ENCODE measurements around the gene SMURF2. TPM values are rescaled to one million over a fixed set of nuclear protein-coding genes. Genes with fewer than 3 reads are reported as not detected.

The SMURF2 gene
- total RNA-seq, 1 experiment from 2014 or later = 127 TPM

DNA sequence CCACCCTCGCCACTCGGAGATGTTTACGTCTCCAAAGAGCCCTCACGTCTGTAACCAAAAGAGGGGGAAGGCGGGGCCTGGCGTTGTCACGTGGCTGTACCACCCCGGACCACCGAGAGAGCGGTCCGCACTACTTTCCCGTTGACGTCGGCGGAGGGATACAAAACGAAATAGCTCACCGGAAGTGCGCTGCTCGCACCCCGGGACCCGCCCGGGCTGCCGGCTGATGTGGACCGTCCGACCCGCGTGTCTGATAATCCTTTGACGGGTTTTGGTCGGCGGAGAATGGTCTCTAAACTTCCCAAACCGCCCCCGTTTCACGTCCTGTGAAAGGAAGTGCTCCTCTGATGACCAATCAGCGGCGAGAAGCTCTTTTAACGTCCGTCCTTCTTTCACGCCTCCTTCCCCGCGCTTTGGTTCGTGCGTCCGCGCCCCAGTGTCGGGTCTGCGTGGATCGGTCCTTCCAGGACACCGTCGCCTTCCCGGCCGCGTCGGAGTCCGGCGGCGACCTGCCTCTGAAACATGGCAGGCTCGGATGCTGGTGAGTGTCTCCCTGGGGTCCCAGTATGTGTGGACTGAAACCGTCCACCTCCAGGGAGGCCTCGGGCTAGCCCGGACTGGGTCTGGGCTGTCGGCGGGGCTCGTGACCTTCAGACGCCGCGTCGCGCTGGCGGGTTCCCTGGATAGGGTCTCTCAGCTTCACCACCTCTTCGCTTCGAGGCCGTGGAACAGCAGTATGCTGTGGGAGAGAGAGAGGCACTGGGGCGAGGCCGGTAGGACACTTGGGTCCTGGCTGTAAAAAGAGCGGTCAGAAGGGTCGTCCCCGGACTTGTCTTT lies 155.3 kb downstream of the SMURF2 start, which contains the start of gene CEP95:
Gene CEP95, plus strand, starts transcription at position 402 of the 837 bp plus-strand sequence. Its CDS starts 121 bp downstream, at position 523.
- Histone ChIP-seq H2AFZ (ENCODE audit: low read depth, low read length, poor library complexity, severe bottlenecking) (peak within 1 kb of the TSS; percentile 34), H3K4me1 (ENCODE audit: control insufficient read depth in 1 of 2, insufficient read depth in 2 of 2, low read length in 2 of 2) (peaks cover 12 to 28% of the 10 kb centered on the region in 2 experiments), H3K9ac (ENCODE audit: low read length) (peak within 1 kb of the TSS; percentile 99), H3K4me3 (replicated peaks in 1 of 2; ENCODE audit: low read depth in 1 of 2, low read length in 2 of 2) (peak within 1 kb of the TSS; percentile 93 to 95), H3K79me2 (ENCODE audit: insufficient read depth, low read length) (peaks cover 89% of the 10 kb centered on the region), H4K20me1 (ENCODE audit: insufficient read depth) (peaks cover 50% of the 10 kb centered on the region; the same call in 1 of the 2 replicates), H3K27ac (ENCODE audit: low read depth, low read length) (peak within 1 kb of the TSS; percentile 90), H3K27me3 (ENCODE audit: insufficient read depth, low read length) (no peaks in the 10 kb centered on the region), H3K36me3 (ENCODE audit: control insufficient read depth in 1 of 2, insufficient read depth in 2 of 2, low read length in 2 of 2) (peaks cover 50 to 62% of the 10 kb centered on the region in 2 experiments), H3K4me2 (ENCODE audit: low read length) (peak within 1 kb of the TSS; percentile 87), H3K9me2 (ENCODE audit: insufficient read depth) (no peaks in the 10 kb centered on the region), H3K9me3 (ENCODE audit: control insufficient read depth in 1 of 2, insufficient read depth in 1 of 2, low read depth in 1 of 2, low read length in 2 of 2) (no peaks in the 10 kb centered on the region)
- peak; percentile 66 for ATAC-seq
- DNase-seq (ENCODE audit: low read depth, low spot score) = peak; percentile 98
- POLR2A ChIA-PET = interaction anchor here (0.7 to 3.1 kb wide), 30 partner anchors 10 to 438 kb away, joined by 3 to 119 read pairs (median 4); partner anchors contain the start of gene POLG2
- CTCF ChIA-PET = interaction anchor here (0.9 to 2.3 kb wide), 6 partner anchors 10 to 225 kb away, joined by 4 to 14 read pairs (median 6); partner anchors contain the start of gene POLG2
- RAD21 ChIA-PET (ENCODE audit: low non-redundant PET in 1 of 2, low total read pairs in 2 of 2, uncharacterized antibody in 2 of 2, unreplicated experiment in 2 of 2) = interaction anchor here (0.8 to 1.2 kb wide), 2 partner anchors 10 to 87 kb away, joined by 3 to 5 read pairs; partner anchors contain the start of gene POLG2 (in 1 of the 2)
- intact Hi-C loops (cut with micrococcal nuclease) = loop anchor here (1.0 to 5.0 kb wide), 2 partner anchors 9 to 141 kb away; partner anchors contain the start of gene POLG2
- peak; percentile 84 for TF ChIP-seq SIN3A (IDR thresholded peaks at IDR 0.05; ENCODE audit: low read depth)
- TF ChIP-seq EZH2phosphoT487 (IDR thresholded peaks at IDR 0.05; ENCODE audit: borderline replicate concordance) = no peak
- TF ChIP-seq ELF1 (IDR thresholded peaks at IDR 0.05; ENCODE audit: borderline replicate concordance, low read depth) = peak; percentile 74; the same call in 1 of the 2 replicates
- TF ChIP-seq EGR1 (IDR thresholded peaks at IDR 0.05; ENCODE audit: low read depth) = peak; percentile 84
- TF ChIP-seq POLR2AphosphoS5 (IDR thresholded peaks at IDR 0.05; ENCODE audit: low read depth, low read length) = peak; percentile 75; the same call in 1 of the 2 replicates
- TF ChIP-seq, protein P1, sequence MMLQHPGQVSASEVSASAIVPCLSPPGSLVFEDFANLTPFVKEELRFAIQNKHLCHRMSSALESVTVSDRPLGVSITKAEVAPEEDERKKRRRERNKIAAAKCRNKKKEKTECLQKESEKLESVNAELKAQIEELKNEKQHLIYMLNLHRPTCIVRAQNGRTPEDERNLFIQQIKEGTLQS (IDR thresholded peaks at IDR 0.05) = no peak; the same call in 1 of the 2 replicates
- TF ChIP-seq POLR2A (IDR thresholded peaks at IDR 0.05; ENCODE audit: borderline replicate concordance, extremely low read depth, insufficient read depth, insufficient read length) = peak; percentile 43
- no peak; the same call in 1 of the 2 replicates for TF ChIP-seq CEBPB (IDR thresholded peaks at IDR 0.05; ENCODE audit: low read depth)
- peak; percentile 52 for TF ChIP-seq TCF7L2 (IDR thresholded peaks at IDR 0.05; ENCODE audit: borderline replicate concordance, extremely low read depth, insufficient read depth, insufficient read length)
- TF ChIP-seq, protein P2, sequence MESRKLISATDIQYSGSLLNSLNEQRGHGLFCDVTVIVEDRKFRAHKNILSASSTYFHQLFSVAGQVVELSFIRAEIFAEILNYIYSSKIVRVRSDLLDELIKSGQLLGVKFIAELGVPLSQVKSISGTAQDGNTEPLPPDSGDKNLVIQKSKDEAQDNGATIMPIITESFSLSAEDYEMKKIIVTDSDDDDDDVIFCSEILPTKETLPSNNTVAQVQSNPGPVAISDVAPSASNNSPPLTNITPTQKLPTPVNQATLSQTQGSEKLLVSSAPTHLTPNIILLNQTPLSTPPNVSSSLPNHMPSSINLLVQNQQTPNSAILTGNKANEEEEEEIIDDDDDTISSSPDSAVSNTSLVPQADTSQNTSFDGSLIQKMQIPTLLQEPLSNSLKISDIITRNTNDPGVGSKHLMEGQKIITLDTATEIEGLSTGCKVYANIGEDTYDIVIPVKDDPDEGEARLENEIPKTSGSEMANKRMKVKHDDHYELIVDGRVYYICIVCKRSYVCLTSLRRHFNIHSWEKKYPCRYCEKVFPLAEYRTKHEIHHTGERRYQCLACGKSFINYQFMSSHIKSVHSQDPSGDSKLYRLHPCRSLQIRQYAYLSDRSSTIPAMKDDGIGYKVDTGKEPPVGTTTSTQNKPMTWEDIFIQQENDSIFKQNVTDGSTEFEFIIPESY (IDR thresholded peaks at IDR 0.05; ENCODE audit: extremely low read depth, insufficient replicate concordance, low read length) = peak; percentile 11
- TF ChIP-seq YY1 (IDR thresholded peaks at IDR 0.05; ENCODE audit: extremely low read depth, insufficient replicate concordance, low read depth, low read length) = no peak
- TF ChIP-seq SP1 (IDR thresholded peaks at IDR 0.05; ENCODE audit: low read depth) = peak; percentile 89
- TF ChIP-seq, protein P3, sequence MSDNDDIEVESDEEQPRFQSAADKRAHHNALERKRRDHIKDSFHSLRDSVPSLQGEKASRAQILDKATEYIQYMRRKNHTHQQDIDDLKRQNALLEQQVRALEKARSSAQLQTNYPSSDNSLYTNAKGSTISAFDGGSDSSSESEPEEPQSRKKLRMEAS (IDR thresholded peaks at IDR 0.05) = peak; percentile 95
- TF ChIP-seq CBX3 (IDR thresholded peaks at IDR 0.05; ENCODE audit: low read depth) = peak; percentile 96
- TF ChIP-seq ZFX (IDR thresholded peaks at IDR 0.05) = peak; percentile 63
- TF ChIP-seq SRF (IDR thresholded peaks at IDR 0.05; ENCODE audit: low read depth) = peak; percentile 80
- no peak for TF ChIP-seq EZH2 (IDR thresholded peaks at IDR 0.05)
- peak; percentile 62; the same call in 1 of the 2 replicates for TF ChIP-seq JUND (IDR thresholded peaks at IDR 0.05)
- no TSS peak for BruUV-seq (replicated peaks)

All from HCT116 (cell line).